HPDE6-E6E7 (cell line): ENCODE data around the gene NEGR1.

Source experiments
- DNase-seq: peaks from one replicate; pipeline ENCODE4 v3.0.0; 2011; ENCODE audit warnings: missing footprints; ENCODE audit errors: extremely low spot score

NEGR1 gene

DNA sequence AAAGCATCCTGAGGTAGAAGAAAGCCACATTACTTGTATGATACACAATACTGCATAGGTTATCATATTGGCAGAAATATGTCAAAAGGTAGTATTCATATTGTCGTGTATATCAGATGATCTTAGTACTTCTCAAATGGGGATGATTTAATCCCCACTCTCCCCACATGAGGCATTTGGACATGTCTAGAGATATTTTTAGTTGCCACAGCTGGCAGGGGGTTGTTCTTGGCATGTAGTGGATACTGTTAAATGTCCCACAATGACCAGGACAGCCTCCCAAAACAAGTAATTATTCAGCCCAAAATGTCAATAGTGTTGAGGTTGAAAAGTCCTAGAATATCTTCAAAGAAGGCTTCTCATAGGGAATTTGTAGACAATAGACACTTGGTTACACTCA is 162.8 kb downstream of the NEGR1 start:
- DNase-seq, result no peak

DNA sequence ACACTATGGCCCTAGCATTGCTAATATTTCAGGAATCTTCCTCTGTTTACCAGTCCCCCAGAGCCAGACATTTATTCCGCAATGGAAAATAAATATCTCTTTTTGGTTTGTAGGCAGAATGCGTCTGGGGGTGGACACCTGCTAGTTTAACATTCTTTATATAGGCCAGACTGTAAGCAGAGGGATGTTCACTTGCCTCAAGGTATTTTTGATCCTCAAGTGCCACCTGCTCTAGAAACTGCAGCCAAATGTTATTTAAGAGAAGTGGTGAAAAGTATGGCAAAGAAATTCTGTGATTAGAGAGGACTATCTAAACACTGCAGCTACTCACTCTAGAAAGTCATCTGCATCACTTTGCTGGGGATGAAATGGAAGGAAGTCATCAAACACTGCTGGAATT is 164.7 kb downstream of the NEGR1 start:
- DNase-seq, result no peak

DNA sequence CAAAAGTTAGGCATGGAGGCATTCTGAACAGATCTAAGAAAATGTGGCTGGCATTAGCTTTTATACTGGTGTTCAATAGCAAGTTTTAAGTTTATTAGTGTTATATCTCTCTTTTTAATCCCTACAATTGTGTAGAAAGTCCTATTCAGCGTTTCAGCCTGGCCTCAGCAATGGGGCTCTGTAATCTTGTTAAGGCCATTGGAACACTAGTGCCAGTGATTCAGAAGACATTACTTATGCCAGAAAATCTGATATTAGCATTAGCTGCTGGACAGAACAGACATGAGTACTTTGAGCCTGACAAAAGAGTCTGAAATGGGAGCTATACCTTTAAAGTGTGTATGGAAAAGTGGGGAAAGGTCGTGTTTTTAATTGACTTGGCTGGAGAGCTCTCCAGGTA is 167.0 kb downstream of the NEGR1 start:
- no peak for DNase-seq

DNA sequence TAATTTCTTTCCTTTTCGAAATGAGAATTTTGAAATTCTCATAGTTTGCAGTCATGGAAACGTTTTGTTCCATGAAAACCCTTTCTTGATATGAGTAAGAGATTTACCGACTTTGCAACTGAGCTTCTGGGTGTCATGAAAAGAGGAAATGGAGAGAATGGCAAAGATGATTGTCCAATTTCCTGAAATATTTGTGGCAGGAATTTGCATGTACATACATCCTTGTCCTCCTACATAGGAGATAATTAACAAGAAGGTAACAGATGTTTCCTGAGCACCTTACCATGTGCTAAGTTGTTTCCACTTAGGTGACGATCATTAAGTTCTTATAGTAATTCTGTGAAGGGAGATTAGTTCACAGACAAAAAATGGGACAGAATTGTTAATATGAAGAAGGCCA is 170.7 kb downstream of the NEGR1 start:
- DNase-seq, result no peak

DNA sequence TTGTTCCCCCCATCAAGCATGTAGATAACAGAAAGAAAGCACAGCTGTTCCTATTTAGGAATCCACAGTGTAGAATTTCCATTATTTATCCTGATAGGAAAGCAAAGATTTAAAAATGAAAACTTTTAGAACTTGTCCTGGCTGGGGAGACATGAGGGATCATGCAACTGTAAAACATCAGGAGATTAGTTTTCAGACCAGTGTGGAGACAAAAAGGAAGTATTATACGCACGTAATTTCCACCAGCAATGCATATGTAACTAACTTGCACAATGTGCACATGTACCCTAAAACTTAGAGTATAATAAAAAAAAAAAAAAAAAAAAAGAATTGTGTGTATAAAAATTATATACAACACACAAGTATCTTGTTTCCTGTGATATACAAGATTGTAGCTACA is 172.4 kb downstream of the NEGR1 start:
- no peak for DNase-seq

DNA sequence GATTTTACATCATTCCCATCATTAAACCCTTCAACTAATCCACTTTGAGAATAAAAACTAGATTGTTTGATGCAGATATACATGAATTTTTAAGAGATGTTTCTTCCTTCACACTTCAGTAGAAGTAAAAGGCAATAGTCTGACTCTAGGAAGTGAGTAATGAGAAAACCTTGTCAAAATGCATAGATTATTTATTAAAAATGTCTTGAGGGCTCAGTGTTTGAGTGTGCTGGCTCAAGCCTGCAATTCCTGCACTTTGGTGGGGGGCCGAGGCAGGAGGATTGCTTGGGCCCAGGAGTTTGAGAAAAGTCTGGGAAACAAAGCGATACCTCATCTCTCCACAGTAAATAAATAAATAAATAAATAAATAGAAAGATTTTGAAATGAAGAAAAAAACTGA is 177.1 kb downstream of the NEGR1 start:
- DNase-seq, result no peak

DNA sequence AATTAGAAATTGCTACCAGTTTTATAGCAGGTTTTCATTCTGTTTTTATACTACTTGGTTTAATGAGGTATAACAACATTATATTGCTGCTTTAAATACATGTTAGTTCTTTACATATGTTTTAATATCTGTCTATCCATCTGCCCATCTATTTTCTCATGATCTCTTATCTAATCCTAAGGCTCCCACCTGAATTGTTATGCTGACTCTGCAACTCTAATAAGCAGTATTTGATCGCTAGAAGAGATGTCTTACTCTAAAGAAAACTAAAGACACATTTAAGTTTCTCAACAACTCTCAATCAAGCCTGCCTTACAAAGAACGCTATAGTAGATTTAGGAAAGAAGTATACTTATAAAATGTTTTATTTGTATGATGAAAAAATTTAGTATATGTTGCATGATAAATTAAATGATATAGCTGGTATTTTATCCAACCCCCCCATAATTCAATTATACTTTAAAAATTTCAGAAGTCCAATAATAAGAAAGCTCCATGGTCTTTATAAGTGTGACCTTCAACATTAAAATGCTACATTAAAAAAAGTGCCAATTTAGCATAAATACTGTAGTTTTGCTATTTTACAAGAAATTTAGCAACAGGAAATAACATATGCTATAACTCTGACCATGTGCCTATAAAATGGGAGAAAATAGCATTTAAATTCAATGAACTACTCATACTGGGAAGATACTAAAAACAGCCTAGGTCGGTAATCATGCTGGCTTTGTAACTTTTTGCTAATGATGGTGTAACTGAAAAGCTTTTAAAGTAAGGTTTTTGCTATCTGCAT is 180.3 kb downstream of the NEGR1 start:
- no peak for DNase-seq

DNA sequence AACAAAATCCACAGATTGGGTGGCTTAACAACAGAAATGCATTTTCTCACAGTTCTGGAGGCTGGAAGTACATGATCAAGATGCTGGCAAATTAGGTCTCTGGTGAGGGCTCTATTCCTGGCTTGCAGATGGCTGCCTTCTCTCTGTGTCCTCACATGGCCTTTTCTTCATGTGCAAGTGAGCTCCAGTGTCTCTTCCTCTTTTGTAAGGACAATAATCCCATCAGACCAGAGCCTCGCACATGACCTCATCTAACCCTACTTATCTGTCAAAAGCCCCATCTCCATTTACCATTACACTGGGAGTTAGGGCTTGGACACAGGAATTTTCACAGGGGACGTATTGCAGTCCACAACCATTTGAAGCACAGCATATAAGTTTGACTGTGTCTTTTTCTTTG is 181.6 kb downstream of the NEGR1 start:
- no peak for DNase-seq

DNA sequence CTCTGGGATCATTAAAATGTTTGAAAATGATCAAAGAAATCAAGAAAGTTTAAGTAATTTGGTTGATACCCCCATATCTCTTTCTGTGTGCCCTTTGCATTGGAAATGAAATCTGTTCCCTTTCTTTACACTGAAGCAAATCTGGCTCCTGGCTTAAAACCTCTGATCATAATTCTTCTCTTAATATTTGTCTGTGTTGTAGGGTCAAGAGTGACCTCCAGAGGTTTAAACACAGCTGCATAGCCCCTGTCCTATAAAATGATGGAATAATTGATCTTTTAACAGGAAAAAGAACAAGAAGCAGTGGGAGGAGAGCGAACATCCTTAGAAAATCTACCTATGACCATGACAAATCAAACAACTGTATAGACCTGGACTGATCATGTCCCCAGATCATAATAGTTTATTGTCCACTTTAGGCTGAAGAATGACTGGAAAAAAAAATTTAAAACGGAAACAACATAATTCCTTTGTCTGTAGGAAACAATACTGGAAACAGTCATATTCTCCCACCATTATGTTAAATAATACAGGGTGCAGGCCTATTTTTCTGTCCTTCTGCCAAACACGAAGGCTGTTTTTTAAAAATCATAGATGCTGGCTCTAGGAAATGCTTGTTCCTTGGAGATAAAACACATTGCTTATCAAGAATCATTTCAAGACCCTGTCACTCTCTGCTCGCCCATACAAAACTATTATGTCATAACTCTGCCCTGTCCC is 184.3 kb downstream of the NEGR1 start:
- DNase-seq, result no peak

DNA sequence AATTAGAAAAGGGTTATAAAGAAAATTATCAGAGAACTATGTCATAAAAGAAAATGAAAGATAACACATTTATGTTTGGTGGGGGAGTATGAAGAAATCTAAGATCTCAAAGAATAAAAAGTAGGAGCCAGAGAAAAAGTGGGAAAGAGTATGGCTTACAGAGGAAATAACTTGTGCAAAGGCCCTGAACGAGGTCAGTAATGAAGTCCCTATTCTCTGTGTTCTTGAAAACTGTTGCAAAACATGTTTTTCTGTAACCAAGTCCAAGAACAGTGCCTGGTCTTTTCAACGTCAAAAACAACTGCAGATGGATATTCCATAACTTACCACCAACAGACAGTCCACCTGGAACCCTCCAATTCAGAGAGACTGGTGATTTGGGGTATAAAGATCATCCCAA is 188.1 kb downstream of the NEGR1 start:
- DNase-seq, result no peak

DNA sequence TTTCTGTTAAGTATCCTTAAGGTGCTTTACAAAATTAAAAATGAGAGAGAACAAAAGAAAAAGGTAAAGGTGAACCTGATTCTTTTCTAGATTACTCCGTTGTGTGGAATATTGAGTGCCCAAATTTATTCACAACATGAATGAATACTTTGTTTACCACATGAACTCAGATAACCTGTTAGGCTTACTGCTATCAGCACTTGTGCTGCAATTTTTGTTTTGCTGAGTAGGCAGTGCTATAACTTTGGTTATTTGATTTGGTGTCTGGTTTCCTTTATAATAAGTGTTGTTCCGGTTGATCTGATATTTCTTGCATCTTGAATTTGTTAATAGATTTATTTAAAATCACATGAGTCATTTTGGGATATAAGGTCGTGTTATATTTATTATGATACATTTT is 195.9 kb downstream of the NEGR1 start:
- no peak for DNase-seq

DNA sequence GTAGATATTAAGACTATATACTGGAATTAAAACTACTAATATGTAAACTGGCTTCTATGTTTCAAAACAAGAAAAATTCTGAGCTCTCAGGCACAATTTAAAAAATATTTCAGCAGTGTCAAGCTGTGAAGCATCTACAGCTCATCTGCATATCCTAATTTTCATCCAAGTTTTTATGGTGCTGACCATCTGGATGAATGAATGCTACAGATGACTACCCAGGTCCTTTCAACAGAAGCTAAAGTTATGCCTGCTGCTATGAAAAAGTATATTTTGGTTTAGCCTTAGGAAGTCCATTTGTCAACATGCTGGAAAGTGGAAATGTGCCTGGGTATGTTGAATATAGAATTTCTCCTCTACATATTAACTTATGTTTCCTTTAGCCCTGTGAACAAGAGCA is 206.9 kb downstream of the NEGR1 start:
- DNase-seq, result no peak

DNA sequence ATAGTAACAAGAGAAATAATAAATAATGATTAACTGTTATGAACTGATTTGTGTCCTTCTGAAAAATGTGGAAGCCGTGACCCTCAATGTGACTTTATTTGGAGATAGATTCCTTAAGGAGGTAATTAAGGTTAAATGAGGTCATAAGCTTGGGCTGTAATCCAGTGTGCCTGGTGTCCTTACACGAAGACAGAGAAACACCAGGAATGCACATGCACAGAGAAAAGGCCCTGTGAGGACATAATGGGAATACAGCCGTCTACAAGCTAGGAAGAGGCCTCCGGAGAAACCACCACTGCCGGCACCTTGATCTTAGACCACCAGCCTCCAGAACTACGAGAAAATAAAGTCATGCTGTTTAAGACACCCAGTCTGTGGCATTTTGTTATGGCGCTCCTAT is 215.9 kb downstream of the NEGR1 start:
- no peak for DNase-seq

DNA sequence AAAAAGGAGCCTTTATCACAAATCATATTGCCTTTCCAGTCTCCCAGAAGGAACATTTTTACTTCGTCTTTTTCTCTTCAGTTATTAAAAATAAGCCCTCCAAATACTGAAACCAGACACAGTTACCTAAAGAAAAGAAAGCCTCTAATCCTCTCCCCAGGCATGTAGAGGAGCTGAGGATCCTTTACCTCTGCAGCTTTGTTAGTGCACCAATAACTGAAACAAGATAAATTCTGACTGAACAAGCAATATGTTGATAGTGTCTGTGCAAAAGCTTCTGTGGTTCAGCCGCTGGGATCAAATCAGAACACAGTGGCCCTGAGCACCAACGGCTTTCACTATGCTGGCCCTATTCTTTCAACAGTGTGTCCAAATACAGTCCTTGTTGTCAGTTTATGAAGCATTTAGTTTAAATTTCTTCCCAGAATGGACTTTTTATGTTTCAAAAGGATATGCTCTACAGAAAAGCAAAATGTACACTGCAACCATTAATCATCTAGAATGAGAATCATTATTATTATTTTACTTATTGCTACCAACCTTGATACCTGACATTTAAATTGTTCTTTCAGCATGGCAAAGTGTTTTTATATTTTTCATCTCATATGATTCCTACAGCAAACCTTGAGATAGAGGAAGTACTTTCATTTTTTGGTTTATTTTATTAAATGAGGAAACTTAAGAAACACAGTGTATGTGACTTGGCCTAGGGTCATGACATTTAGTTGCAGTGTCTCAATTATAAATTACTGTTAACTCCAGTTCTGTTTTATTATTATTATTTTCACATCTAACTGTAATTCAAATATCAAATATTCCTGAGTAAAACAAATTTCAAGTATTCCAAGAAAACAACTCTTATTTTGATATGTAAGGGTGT is 217.9 kb downstream of the NEGR1 start:
- no peak for DNase-seq

DNA sequence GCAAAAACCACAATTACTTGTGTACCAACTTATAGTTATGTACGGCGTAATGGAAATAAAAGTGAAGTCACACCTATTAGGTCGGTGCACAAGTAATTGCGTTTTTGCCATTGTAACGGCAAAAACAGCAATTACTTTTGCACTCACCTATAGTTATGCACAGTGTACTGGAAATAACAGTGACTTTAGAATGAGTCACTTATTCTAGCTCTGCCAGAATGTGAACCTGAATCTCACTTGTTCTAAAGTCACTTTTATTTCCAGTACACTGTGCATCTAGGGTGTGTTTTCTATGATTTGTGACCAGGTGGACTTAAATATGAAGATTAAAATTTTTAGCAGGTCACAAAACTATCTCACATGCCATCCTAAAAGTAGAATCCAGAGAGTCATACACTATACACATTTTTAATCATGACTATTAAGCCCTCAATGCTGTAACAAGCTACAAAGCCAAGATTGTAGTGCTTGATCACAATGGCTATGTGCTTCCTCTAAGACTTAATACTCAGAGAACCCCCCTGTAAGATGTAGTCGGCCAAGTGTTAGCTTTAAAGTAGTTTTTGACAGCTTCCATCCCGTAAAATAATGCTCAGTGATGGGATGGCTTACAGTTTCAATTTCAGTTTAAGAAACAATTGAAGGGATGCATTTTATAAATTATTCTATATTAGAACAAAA is 218.8 kb downstream of the NEGR1 start:
- peak; percentile 1 for DNase-seq

DNA sequence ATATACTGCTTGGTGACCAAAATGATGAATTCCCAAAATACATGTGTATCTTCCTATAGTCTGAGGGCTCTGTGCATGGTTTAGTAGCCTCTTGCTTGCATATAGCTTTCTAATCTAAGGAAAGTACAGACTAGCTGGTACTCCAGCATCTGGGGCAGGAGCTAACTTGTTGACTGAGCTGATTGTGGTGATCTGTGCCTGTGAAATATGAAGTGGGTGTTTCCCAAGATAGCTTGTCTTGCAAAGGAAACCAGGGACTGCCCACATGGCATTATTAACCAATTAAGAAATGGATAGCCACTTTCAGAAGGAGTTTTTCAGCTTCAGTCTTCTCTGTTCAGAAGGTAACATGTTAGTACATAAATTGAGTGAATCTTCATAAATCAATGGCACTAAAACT is 219.8 kb downstream of the NEGR1 start:
- peak; percentile 34 for DNase-seq

DNA sequence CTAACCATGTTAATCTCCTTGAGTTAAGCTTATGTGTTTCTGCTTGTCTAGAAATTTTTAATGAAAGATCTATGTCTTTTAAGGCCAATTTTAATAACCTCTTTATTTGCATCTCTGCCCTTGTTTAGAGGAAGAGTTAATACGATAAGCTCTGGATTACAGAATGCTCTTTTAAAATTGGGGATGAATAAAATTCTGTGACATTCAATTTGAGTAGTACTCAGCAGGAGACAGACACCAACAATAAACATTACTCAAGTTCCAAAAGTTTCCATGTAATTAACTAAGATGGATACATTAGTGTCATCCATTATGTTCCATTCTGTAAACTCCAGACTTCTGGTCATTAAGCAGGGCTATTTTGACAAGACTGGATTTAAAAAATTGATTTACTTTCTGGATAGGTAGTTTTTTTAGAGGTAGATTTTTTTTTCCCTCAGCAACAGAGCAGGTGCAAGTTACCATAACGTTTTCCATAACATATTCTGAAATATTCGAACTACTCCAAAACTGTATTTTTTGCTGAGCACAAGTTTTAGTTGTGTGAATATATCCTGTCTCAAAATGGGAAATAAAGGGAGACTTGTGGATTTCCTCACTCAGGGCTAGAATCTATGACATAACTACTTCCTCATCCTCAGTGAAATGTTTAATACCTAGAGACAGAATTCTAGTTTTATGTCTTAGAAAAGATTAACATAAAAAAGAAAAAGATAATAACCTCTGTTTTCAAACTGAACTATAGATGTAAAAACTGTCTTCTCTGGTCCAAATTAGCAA is 221.7 kb downstream of the NEGR1 start:
- DNase-seq, result no peak

DNA sequence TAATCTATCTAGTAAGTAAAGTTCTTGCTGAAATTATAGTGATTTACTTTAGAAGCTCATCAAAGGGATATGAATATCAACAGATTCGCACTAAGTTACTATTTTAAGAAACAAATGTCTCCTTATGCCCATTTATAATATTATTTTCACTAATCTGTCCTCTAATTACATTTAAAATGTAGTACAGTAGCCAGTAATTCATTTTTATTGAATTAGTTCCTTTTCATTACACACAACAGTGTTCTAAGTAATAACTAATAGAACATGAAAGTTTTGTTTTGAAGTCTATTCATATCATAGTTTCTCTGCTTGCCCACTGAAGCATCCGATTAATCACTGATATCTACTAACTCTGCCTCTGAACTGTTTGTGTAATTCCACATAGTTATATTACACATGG is 225.8 kb downstream of the NEGR1 start:
- DNase-seq, result no peak

DNA sequence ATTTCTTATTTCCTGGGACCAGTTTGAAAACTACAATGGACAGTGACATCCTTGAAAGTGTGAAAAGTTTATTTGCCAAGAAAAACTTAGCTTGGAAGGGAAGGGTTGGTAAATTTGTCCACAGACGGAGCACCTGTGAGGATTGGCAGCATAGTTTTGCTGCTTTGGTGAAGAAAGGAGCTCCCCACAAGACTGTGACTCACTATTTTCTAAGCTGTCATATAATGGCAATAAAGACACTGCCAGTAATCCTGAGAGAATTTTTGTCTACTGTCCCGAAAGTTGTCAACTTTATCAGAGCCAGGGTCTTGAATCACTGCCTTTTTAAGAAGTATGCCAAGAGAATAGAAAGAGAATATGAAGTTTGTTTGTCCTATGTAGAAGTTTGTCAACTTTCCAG is 230.8 kb downstream of the NEGR1 start:
- no peak for DNase-seq

DNA sequence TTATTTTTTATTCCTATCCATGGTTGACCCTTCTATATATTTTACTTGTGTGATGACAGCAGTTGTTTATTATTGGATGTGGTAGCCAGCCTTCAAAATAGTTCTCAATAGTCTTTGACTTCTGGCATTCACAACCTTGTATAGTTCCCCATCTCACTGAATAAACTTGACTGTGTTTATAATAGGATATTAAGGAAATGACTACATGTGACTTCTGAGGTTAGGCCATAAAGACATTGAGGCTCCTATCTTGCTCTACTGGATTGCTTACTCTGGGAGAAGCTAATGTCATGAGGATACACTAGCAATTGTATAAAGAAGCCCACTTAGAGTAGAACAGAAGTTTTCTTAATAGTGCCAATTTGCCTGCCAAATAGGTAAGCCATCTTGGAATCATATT is 231.8 kb downstream of the NEGR1 start:
- no peak for DNase-seq

DNA sequence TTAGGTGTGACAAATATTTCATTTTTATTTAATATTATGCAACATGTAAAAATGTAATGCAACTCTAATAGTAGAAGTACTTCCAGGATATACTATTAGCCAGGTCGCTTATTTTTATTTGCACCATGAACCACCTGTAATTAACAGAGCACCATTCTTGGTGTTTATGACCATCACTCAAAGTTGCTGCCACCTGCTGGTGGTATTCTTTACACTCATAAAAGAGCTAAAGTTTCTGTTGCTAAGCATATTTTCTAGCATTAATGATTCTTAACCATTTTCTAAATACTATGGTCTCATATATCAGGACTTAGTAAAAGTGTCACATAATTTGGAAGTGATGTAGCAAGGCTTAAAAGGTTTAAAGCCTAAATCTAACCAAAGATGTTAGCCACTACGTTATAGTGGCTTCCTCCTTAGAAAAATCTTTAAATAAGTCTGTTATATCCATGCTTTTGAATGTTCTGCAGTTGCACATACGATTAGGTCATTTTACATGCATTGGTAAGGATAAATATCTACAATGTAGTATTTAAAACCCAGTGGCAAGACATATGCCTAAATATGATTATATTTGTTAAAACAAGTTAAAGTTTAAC is 244.5 kb downstream of the NEGR1 start:
- DNase-seq, result peak; percentile 10
